GM18505 (cell line): ENCODE measurements around the gene ACTL8.

Experiments used
- ATAC-seq: cut with Tn5 transposase; IDR thresholded peaks from one replicate; pipeline ENCODE4 v1.9.1; 2021; ENCODE audit not compliant: unreplicated experiment
- POLR2A ChIP-seq: IDR thresholded peaks from 4 replicates; pipeline ENCODE4 v1.6.1; 2011; ENCODE audit warnings: borderline replicate concordance; ENCODE audit not compliant: insufficient read depth, insufficient read length; ENCODE audit errors: extremely low read depth

ACTL8 gene

GRCh38 chr1:17875171-17875881 is 120.2 kb downstream of the ACTL8 start:
- no peak for ATAC-seq
- no peak for TF ChIP-seq POLR2A

- TF ChIP-seq POLR2A: no peak
- no peak for ATAC-seq
Measured at GRCh38 chr1:17875882-17876280, 120.7 kb downstream of the ACTL8 start.
